Vagina (tissue), 2 donors: ENCODE data around the gene TTC34. TPM values are rescaled to one million over a fixed set of nuclear protein-coding genes. Genes with fewer than 3 reads are reported as not detected.

Experiments
- DNase-seq, 2 donors: peaks; one replicate each; pipeline ENCODE4 v3.0.0-alpha.2; 2017; ENCODE audit errors: extremely low spot score in 2 of 2
- H3K27ac ChIP-seq: fragments of 200-600 bp; sonication (generic); one replicate; pipeline ENCODE4 v1.5.1; 2019
- H3K27me3 ChIP-seq: fragments of 200-600 bp; sonication (generic); one replicate; pipeline ENCODE4 v1.5.1; 2019
- H3K36me3 ChIP-seq, 2 donors: fragments of 200-600 bp; sonication (generic); one replicate each; pipeline ENCODE4 v1.5.1; 2017 to 2019
- H3K4me1 ChIP-seq: fragments of 200-600 bp; sonication (generic); one replicate; pipeline ENCODE4 v1.5.1; 2019
- H3K4me3 ChIP-seq, 2 donors: fragments of 200-600 bp; sonication (generic); 1 replicate in 1 of 2; 2 replicates in 1 of 2; pipeline ENCODE4 v1.5.1; 2016 to 2019
- H3K9me3 ChIP-seq: fragments of 200-600 bp; sonication (generic); one replicate; pipeline ENCODE4 v1.5.1; 2019
- POLR2A ChIP-seq, 2 donors: fragments of 450-650 bp; IDR thresholded peaks; one replicate each; pipeline ENCODE4 v1.6.1; 2017; ENCODE audit warnings: antibody characterized with exemption in 2 of 2, mild to moderate bottlenecking in 2 of 2, moderate library complexity in 2 of 2
- POLR2AphosphoS5 ChIP-seq, 2 donors: sonication (generic); formaldehyde crosslinking; IDR thresholded peaks; one replicate each; pipeline ENCODE4 v1.9.0; 2017; ENCODE audit warnings: antibody characterized with exemption in 2 of 2, mild to moderate bottlenecking in 2 of 2, low read depth in 1 of 2; ENCODE audit not compliant: insufficient read depth in 1 of 2
- intact Hi-C: fragments of 100-400 bp; cut with DNase I; formaldehyde crosslinking; loops from one replicate; pipeline ENCODE4 v1.15.1; 2023
- total RNA-seq: library from RNA; depleted of rRNA; stranded (reverse); fragments of >200 nt; gene quantifications from one replicate; pipeline ENCODE4 v1.2.3, GENCODE V29; 2016
- TF ChIP-seq, protein P1 (sequence below), 3 experiments: fragments of 450-650 bp in 2 of 3; fragments of 200-600 bp in 1 of 3; sonication (generic) in 1 of 3; IDR thresholded peaks; one replicate each; pipeline ENCODE4 v1.5.1; 2017 to 2019; ENCODE audit warnings: antibody characterized with exemption in 3 of 3, mild to moderate bottlenecking in 2 of 3, moderate library complexity in 2 of 3

Gene TTC34
- total RNA-seq, 1 donor from 2014 or later, result under 0.01 TPM

DNA sequence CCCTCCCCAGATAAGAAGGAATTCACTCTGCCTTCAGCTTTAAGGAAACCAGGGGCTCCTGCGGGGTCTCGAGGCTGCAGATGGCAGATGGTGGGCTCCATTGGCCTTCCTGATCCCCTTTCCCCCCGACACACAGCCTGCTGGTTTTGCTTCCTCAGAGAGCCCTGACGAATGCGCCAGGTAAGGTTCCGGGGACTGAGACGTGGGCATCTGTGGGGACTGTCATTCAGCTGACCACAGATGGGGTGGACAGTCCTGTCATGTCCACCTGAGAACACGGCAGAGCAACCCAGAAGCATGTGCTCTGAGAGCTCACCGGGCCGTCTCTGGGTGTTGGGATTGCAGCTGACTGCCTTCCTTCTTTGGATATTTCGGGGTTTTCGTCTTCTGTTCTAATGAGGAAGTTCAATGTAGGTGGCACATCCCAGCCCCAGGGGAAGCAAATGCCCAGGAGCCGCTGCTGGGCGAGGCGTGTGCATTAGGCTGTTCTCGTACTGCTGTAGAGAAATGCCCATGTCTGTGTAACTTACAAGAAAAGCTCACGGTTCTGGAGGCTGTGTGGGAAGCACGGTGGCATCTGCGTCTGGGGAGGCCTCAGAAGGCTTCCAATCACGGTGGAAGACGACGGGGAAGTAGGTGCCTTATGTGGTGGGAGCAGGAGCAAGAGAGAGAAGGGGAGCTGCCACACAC lies 22.6 kb upstream of the TTC34 start:
- Histone ChIP-seq H3K36me3 (no peaks in the 10 kb centered on the region), H3K9me3 (no peaks in the 10 kb centered on the region), H3K27me3 (no peaks in the 10 kb centered on the region), H3K4me3 (no peak overlapping the region), H3K4me1 (no peaks in the 10 kb centered on the region), H3K27ac (no peak overlapping the region)
- DNase-seq, result no peak
- intact Hi-C loops, result no loop called here
- TF ChIP-seq, protein P1, sequence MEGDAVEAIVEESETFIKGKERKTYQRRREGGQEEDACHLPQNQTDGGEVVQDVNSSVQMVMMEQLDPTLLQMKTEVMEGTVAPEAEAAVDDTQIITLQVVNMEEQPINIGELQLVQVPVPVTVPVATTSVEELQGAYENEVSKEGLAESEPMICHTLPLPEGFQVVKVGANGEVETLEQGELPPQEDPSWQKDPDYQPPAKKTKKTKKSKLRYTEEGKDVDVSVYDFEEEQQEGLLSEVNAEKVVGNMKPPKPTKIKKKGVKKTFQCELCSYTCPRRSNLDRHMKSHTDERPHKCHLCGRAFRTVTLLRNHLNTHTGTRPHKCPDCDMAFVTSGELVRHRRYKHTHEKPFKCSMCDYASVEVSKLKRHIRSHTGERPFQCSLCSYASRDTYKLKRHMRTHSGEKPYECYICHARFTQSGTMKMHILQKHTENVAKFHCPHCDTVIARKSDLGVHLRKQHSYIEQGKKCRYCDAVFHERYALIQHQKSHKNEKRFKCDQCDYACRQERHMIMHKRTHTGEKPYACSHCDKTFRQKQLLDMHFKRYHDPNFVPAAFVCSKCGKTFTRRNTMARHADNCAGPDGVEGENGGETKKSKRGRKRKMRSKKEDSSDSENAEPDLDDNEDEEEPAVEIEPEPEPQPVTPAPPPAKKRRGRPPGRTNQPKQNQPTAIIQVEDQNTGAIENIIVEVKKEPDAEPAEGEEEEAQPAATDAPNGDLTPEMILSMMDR (IDR thresholded peaks at IDR 0.05), result no peak
- TF ChIP-seq POLR2A (IDR thresholded peaks at IDR 0.05) (no peak), POLR2AphosphoS5 (IDR thresholded peaks at IDR 0.05; ENCODE audit: insufficient read depth in 1 of 2, low read depth in 1 of 2) (no peak)

DNA sequence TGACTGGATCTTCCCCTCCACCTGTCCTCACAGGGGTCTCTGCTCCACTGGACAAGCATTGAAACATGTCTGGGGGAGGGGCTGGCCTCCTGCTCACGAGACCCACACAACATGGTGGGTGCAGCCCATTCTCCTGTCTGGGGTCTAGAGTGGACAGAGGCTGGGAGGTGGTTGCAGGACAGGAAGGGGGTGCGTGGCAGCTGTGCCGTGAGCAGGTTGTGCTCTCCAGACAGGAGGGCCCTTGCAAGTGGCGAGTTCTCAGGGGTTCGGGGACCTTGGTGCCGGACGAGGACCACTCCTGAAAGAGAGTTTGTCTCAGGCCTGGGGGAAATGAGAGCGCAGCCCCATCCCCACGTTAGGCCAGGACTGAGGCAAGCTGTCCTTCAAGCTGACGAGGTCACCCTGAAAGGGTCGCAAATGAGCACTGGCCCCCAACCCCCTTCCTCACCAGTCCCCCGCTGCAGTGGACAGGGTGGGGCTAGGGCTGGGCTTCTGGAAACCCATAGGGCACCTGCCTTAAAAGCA lies 21.2 kb upstream of the TTC34 start:
- no peak for DNase-seq
- H3K4me3 ChIP-seq, result no peak overlapping the region
- no peaks in the 10 kb centered on the region for H3K9me3 ChIP-seq
- TF ChIP-seq, protein P1 (IDR thresholded peaks at IDR 0.05), result no peak
- TF ChIP-seq POLR2AphosphoS5 (IDR thresholded peaks at IDR 0.05; ENCODE audit: insufficient read depth in 1 of 2, low read depth in 1 of 2) (no peak), POLR2A (IDR thresholded peaks at IDR 0.05) (no peak)
- H3K36me3 ChIP-seq, result no peaks in the 10 kb centered on the region
- H3K4me1 ChIP-seq, result no peaks in the 10 kb centered on the region
- no peak overlapping the region for H3K27ac ChIP-seq
- H3K27me3 ChIP-seq, result no peaks in the 10 kb centered on the region
- intact Hi-C loops, result no loop called here

DNA sequence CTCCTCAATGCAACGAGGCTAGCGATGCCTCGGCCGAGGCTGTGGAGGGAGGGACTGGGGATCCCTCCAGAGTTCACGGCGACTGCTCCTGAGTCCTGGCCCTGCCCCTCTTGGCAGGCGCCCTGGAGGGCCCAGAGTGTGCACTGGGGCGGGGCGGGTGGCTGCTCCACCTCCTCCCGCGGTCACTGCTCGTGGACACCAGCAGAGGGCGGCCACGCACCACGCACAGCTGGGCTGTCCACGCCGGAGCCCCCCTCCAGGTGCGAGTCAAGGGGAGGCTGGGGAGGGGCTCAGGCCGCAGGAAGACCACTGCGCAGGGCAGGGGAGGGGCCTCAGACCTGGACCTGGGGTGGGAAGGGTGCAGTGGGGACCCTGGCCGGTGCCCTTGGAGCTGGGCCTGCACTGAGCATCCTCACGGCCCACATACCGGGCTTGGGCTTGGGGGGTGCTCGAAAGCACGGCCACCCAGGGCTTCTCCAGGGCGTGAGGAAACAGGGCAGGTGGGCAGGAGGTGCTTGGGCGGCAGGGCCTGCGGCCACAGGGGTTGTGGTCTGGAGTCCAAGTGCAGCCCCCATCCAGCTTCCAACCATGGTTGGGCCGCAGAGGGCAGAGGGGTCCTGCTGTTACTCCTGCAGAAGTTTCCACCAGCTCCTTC lies 20.6 kb upstream of the TTC34 start:
- TF ChIP-seq, protein P1 (IDR thresholded peaks at IDR 0.05), result no peak
- TF ChIP-seq POLR2AphosphoS5 (IDR thresholded peaks at IDR 0.05; ENCODE audit: insufficient read depth in 1 of 2, low read depth in 1 of 2) (no peak), POLR2A (IDR thresholded peaks at IDR 0.05) (no peak)
- H3K27me3 ChIP-seq, result no peaks in the 10 kb centered on the region

DNA sequence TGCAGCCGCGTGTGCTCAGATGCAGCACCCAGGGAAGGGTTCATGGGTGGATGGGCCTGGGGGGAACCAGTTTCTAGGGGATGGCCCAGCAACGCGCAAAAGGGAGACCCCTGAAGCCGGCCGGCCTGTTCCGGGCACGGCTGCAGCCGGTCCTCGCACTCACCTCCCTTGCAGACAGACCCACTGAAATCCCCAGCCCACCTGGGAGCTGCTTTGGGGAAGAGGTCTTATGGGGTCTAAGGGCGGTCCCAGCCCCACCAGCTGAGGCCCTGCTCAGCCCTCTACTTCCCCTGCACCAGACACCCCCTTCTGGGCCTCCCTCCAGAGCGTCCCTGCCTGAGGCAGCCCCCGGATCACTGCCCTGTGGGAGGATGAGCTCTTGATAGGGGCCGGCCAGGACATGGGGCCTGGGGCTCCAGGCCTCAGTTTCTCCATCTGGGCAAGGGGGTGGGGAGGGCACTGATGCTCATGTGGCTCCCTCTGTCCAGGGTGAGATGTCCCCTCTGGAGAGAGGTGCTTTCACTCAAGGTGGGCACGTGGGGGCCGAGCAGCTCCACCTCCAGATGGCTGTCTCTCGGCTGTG lies 20.0 kb upstream of the TTC34 start:
- intact Hi-C loops, result no loop called here

More for the DNA sequence above, 20.6 kb upstream of the TTC34 start:
- Histone ChIP-seq H3K4me3 (no peak overlapping the region), H3K36me3 (no peaks in the 10 kb centered on the region), H3K27ac (no peak overlapping the region), H3K9me3 (no peaks in the 10 kb centered on the region), H3K4me1 (no peaks in the 10 kb centered on the region)
- no peak for DNase-seq
- intact Hi-C loops, result no loop called here

More for the DNA sequence above, 20.0 kb upstream of the TTC34 start:
- Histone ChIP-seq H3K9me3 (no peaks in the 10 kb centered on the region), H3K36me3 (no peaks in the 10 kb centered on the region), H3K27ac (no peak overlapping the region), H3K27me3 (no peaks in the 10 kb centered on the region), H3K4me3 (no peak overlapping the region), H3K4me1 (no peaks in the 10 kb centered on the region)
- no peak for TF ChIP-seq POLR2A (IDR thresholded peaks at IDR 0.05)
- TF ChIP-seq POLR2AphosphoS5 (IDR thresholded peaks at IDR 0.05; ENCODE audit: insufficient read depth in 1 of 2, low read depth in 1 of 2), result no peak
- TF ChIP-seq, protein P1 (IDR thresholded peaks at IDR 0.05), result no peak
- DNase-seq, result no peak
